Spinal cord (tissue), 10 donors: ENCODE results near the gene SIRT4. TPM values are rescaled to one million over a fixed set of nuclear protein-coding genes. Genes with fewer than 3 reads are reported as not detected.

Source experiments
- DNase-seq, 6 donors: peaks; one replicate each; pipeline versions ENCODE4 v3.0.0 to v3.0.0-alpha.2; 2013 to 2015; ENCODE audit warnings: low spot score in 6 of 6, low read depth in 4 of 6
- H3K27ac ChIP-seq: one replicate; pipeline ENCODE4 v1.5.1; 2013; ENCODE audit warnings: low read depth, low read length, control low read depth
- H3K27me3 ChIP-seq: one replicate; pipeline ENCODE4 v1.6.1; 2013; ENCODE audit warnings: low read length; ENCODE audit not compliant: control insufficient read depth, insufficient read depth
- H3K36me3 ChIP-seq: one replicate; pipeline ENCODE4 v1.6.1; 2013; ENCODE audit warnings: low read length; ENCODE audit not compliant: control insufficient read depth, insufficient read depth
- H3K4me1 ChIP-seq: one replicate; pipeline ENCODE4 v1.6.1; 2013; ENCODE audit warnings: low read length; ENCODE audit not compliant: control insufficient read depth, insufficient read depth
- H3K4me3 ChIP-seq: one replicate; pipeline ENCODE4 v1.5.1; 2013; ENCODE audit warnings: low read depth, low read length, control low read depth
- H3K9me3 ChIP-seq: one replicate; pipeline ENCODE4 v1.6.1; 2013; ENCODE audit warnings: low read length; ENCODE audit not compliant: control insufficient read depth, insufficient read depth
- WGBS: methylation state at CpG from one replicate; pipeline ENCODE4 v1.1.5; 2013; ENCODE audit warnings: missing lambda C conversion rate; ENCODE audit not compliant: insufficient coverage; 5-methylcytosine and 5-hydroxymethylcytosine counted together
- polyA plus RNA-seq, 2 donors: library from polyadenylated mRNA; unstranded; fragments of 120-200 nt; gene quantifications; one replicate each; pipeline ENCODE4 v1.2.1, GENCODE V29; 2013; ENCODE audit not compliant: insufficient read length in 2 of 2
- total RNA-seq, 2 donors: library from RNA; depleted of rRNA in 1 of 2; stranded (reverse); fragments of 120-200 nt in 1 of 2; fragments of >200 nt in 1 of 2; gene quantifications; one replicate each; pipeline versions ENCODE4 v1.2.3 to v1.2.4, GENCODE V29; 2013 to 2014
- donor health status: healthy.

The SIRT4 gene
- total and polyA plus RNA-seq, 4 donors, result 4.7 to 5.9 (median 5.3) TPM

DNA sequence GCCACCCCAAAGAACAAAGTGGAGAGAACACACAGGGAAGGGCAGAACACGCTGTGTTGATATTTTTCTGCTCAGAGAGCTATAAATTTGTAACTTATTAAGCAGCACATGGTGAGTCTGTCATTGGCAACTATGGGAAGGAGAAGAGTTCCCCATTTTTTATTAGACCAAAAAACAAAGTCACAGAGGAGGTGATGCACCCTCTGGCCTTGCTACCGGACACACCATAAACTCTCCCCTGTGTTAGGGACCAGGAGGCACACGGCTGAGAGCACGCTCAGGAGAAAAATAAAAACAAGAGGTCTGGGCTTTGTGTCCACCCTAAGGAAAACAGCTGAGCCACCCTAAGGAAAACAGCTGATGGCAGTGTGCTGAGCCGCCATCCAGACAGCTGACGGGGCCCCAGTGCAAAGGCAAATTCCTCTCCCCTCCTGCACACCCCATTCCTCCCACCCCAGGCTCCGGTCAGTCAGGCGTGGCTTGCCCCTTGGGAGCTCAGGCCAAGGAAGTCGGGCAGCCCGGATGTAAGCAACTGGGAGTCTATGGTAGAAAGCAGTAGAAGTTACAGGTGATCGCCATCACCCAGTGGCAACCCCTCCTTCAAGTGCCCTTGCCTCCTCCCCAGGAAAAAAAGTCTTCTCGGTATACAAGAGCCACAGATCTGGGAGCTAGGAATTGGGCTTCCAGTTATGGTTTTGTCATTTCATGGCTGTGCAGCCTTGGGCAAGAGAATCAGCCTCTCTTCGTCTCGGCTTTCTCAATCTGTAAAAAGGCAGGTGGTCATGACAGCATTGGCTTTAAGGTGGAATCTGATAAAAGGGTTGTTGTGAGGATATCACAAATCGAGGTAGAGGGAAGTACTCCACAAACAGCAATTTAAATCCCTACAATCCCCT, 39.0 kb upstream of the SIRT4 start:
- H3K4me1 ChIP-seq, result peaks cover 67% of the 10 kb centered on the region
- no peaks in the 10 kb centered on the region for H3K27me3 ChIP-seq
- peak overlapping the region; percentile 65 for H3K27ac ChIP-seq
- peak overlapping the region; percentile 74 for H3K4me3 ChIP-seq
- WGBS, result 49% methylated on average over 6 of the region's 15 CpGs
- H3K9me3 ChIP-seq, result no peaks in the 10 kb centered on the region
- DNase-seq, result no peak
- peaks cover 3% of the 10 kb centered on the region for H3K36me3 ChIP-seq

DNA sequence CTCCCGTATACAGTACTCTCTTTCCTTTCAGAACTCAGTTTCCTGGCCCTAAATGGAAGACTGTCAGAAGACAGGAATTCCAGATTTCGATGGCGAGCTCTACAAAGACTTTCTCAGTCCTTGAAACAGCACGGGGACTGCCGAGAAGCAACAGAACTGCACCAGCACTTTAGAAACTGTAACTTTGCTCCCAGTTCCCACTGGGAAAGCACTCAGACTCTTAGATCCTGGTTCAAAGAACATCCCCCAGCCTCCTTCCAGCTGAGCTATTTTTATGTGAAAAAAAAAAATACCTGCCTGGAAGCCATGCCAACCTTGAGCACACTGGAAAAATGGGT, 38.4 kb upstream of the SIRT4 start:
- Histone ChIP-seq H3K4me1 (peaks cover 61% of the 10 kb centered on the region), H3K27ac (peak overlapping the region; percentile 74), H3K9me3 (no peaks in the 10 kb centered on the region), H3K36me3 (peaks cover 3% of the 10 kb centered on the region), H3K27me3 (no peaks in the 10 kb centered on the region), H3K4me3 (peak overlapping the region; percentile 74)
- no peak for DNase-seq
- 39% methylated on average over 5 of the region's 5 CpGs for WGBS

DNA sequence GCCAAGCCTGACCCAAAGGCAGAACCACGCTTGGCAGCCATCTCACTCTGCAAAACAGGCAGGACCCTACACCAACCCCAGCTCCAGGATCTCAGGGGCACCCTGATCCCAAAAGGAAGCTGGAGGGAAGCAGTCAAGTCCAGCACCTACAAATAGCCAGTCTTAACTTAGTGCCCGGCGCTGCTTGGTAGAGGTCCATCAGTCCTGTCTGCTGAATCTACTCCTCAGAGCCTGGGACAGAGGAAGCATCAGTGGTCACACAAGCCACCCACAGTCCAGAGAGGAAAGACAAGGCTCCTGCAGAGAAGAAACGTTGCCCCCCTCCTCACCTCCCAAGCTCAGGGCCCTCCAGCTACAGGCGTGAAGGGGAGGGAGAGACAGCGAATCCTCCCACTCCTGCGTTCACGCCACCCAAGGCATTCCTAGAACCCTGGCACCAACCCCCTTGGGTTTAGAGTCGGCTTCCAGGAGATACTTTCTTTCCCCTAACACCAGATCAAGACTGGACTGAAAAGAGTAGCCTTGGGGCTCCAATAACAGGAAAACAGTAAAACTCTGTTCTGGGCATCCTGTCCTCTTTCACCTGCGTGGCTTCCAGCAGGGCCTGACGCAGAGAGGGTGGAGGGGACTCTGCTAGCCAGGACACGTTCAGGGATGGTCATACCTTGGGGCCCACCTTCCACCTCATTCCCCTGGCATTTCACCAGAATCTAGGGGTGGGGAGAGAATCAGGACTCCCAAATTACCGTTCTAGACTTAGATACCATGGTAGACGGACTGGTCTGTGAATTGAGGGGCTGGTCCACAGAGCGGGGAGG, 37.8 kb upstream of the SIRT4 start:
- 56% methylated on average over 6 of the region's 15 CpGs for WGBS
- H3K36me3 ChIP-seq, result peaks cover 3% of the 10 kb centered on the region
- DNase-seq, result no peak
- peak overlapping the region; percentile 74 for H3K27ac ChIP-seq
- H3K9me3 ChIP-seq, result no peaks in the 10 kb centered on the region
- peak overlapping the region; percentile 74 for H3K4me3 ChIP-seq
- H3K27me3 ChIP-seq, result no peaks in the 10 kb centered on the region
- peaks cover 58% of the 10 kb centered on the region for H3K4me1 ChIP-seq

DNA sequence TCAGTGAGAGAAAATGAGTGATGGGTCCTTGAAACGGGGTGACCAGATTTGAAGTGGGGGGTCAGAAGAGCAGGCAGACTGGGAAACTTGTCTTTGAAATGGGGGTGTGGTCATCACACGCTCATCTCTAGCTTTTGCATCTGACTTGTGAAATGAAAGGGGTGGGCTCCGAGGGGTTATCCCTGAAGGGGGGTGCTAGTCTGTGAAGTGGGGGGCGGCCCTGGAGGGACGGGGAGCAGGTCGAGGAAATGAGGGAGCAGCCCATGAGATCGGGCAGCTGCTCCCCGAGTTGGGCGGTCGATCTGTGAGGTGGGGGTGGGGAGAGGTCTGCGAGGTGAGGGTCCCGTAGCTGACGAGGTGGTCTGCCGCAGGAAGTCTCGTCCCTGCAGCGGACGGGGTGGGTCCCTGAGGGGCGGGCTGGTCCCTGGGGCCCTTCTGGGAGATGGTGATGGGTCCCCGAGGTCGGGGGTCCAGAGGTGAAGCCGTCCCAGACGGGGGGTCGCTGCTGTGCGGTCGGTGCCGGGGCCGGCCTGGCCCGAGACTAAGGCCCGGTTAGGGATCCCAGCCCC, 37.1 kb upstream of the SIRT4 start:
- 1% methylated on average over 29 of the region's 29 CpGs for WGBS
- peak overlapping the region; percentile 74 for H3K4me3 ChIP-seq
- no peak for DNase-seq
- H3K27ac ChIP-seq, result peak overlapping the region; percentile 74
- H3K36me3 ChIP-seq, result no peaks in the 10 kb centered on the region
- H3K9me3 ChIP-seq, result no peaks in the 10 kb centered on the region
- no peaks in the 10 kb centered on the region for H3K27me3 ChIP-seq
- peaks cover 52% of the 10 kb centered on the region for H3K4me1 ChIP-seq

DNA sequence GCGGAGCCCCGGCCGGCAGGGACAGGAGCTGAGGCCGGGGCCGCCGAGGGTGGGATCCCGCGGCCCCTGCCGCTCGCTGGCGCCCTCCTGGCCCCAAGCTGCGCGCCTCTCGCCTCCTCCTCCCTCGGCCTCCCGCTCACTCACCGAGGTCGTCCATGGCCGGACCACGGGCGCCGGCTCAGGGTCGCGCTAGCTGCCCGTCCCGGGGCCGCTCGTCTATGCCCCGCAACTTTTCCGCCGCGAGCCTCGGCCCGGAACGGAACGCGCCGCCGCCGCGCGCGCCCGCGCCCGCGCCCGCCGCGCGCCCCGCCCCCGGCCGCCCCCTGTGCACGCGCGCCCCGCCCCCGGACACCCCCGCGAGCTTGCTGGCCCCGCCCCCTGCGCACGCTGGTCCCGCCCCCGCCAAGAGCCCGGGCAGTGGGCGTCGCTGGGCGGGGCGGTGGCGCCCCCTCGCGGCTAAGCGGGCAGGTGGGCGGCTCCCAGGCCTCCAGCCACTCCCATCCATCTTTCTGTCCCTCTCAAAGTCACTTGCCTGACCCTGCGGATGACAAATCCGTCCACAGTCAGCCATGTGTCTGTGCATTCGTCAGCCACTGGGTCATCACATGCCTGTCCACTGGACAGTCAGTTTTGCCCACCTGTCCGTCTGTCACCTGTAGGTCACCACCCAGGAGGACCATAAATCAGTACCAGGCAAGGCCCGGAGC, 36.5 kb upstream of the SIRT4 start, which contains the start of gene PXN:
Gene PXN, minus strand, starts transcription at position 258 of the 707 bp plus-strand sequence. Its CDS starts 101 bp downstream, at position 157.
- no peaks in the 10 kb centered on the region for H3K9me3 ChIP-seq
- DNase-seq, result peak in 5 of 6 donors; percentile 67 to 93 (median 74)
- H3K27ac ChIP-seq, result peak within 1 kb of the TSS; percentile 74
- under 1% methylated on average over 69 of the region's 81 CpGs for WGBS
- H3K4me1 ChIP-seq, result peaks cover 49% of the 10 kb centered on the region
- H3K4me3 ChIP-seq, result peak within 1 kb of the TSS; percentile 74
- H3K36me3 ChIP-seq, result no peaks in the 10 kb centered on the region
- no peaks in the 10 kb centered on the region for H3K27me3 ChIP-seq

DNA sequence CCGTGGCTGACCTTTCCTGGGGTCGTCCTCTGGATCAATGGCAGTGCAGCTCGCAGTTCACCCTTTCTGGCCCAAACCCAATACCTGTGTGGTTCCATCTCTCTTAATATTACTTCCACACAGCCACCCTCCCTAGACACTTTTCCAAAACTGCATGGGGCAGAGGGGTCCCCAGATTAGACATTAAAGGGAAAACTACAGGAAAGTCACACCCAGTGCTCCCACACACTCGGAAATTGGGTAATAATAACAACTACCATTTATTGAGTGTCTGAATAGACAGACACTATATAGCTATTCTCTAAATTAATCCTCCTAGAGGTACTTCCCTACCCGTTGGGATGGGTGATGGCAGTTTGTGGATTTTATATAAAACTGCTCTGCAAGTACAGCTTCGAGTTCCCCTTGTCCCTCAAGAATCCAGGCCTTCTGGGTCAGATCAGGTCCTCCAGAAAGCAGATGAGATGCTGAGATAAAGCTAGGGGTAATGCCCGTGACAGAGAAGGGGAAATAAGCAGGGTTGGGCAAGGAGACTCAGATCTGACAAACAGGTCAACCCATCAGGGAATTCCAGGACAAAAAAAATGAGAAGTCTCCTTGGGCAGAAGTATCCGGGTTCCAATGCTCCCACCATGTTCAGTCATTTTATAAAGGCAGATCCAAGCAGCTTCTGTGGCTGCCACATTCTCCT, 35.8 kb upstream of the SIRT4 start:
- DNase-seq, result no peak
- Histone ChIP-seq H3K9me3 (no peaks in the 10 kb centered on the region), H3K27me3 (no peaks in the 10 kb centered on the region), H3K27ac (no peak overlapping the region), H3K4me1 (peaks cover 42% of the 10 kb centered on the region), H3K36me3 (no peaks in the 10 kb centered on the region), H3K4me3 (no peak overlapping the region)
- WGBS, result 46% methylated on average over 6 of the region's 8 CpGs

DNA sequence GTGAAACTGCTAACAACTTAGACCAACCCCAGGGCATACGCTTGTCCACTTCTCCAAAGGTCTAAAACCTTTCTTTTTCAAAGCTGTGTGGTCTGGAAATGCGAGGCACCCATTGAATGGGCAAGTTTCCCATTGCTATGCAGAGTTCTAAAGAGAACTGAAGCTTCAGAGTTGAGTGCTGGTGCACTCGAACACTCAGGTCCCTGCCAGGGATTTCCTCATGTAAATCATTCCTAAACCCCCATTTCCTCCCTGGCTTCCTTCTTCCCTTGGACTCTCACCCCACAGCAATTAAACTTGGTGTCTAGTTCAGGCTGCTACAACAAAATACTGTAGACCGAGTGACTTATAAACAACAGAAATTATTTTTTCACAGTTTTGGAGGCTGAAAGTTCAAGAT, 34.4 kb upstream of the SIRT4 start:
- no peak for DNase-seq
- Histone ChIP-seq H3K27me3 (no peaks in the 10 kb centered on the region), H3K27ac (no peak overlapping the region), H3K4me3 (no peak overlapping the region), H3K36me3 (no peaks in the 10 kb centered on the region), H3K9me3 (no peaks in the 10 kb centered on the region), H3K4me1 (peaks cover 28% of the 10 kb centered on the region)
- 69% methylated on average over 2 of the region's 4 CpGs for WGBS

DNA sequence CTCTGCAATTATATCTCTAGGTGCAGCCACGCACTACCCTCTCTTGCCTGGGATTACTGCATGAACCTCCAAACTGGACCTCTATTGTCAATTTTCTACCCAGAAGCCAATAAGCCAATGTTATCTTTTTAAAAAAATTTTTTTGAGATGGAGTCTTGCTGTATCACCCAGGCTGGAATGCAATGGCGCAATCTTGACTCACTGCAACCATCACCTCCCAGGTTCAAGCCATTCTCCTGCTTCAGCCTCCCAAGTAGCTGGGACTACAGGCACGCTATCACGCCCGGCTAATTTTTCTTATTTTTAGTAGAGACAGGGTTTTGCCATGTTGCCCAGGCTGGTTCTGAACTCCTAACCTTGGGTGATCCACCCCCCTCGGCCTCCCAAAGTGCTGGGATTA, 25.4 kb upstream of the SIRT4 start:
- Histone ChIP-seq H3K9me3 (no peaks in the 10 kb centered on the region), H3K4me1 (no peaks in the 10 kb centered on the region), H3K4me3 (no peak overlapping the region), H3K27me3 (no peaks in the 10 kb centered on the region), H3K36me3 (no peaks in the 10 kb centered on the region), H3K27ac (no peak overlapping the region)
- no peak for DNase-seq
- WGBS, result 94% methylated on average over 5 of the region's 6 CpGs
